ENCODE measurements around the gene KRT79. TPM values are rescaled to one million over a fixed set of nuclear protein-coding genes. Genes with fewer than 3 reads are reported as not detected.

KRT79 gene
- total RNA-seq, 4 donors from 2014 or later: 0.46 to 2.8 (median 1.7) TPM; not detected in 1

- ATAC-seq (ENCODE audit: low FRiP score): no peak
- no peak for DNase-seq (ENCODE audit: low spot score)
- no peak for TF ChIP-seq CTCF (IDR thresholded peaks at IDR 0.05)
Measured at GRCh38 chr12:52818388-52818787, 15.7 kb downstream of the KRT79 start.

GRCh38 chr12:52817699-52818238 is 16.3 kb downstream of the KRT79 start:
- no peak for DNase-seq (ENCODE audit: low spot score)
- no peak for TF ChIP-seq CTCF (IDR thresholded peaks at IDR 0.05)
- no peak for ATAC-seq (ENCODE audit: low FRiP score)

- DNase-seq (ENCODE audit: low spot score) (no peak), ATAC-seq (ENCODE audit: low FRiP score) (no peak)
- no peak for TF ChIP-seq CTCF (IDR thresholded peaks at IDR 0.05)
Measured at GRCh38 chr12:52817003-52817698, 17.0 kb downstream of the KRT79 start.

- ATAC-seq (ENCODE audit: low FRiP score) (no peak), DNase-seq (ENCODE audit: low spot score) (no peak)
- TF ChIP-seq CTCF (IDR thresholded peaks at IDR 0.05): no peak
Measured at GRCh38 chr12:52815676-52816588, 18.2 kb downstream of the KRT79 start.

GRCh38 chr12:52815161-52815560 is 18.9 kb downstream of the KRT79 start:
- ATAC-seq (ENCODE audit: low FRiP score) (no peak), DNase-seq (ENCODE audit: low spot score) (no peak)
- no peak for TF ChIP-seq CTCF (IDR thresholded peaks at IDR 0.05)

GRCh38 chr12:52814710-52815155 is 19.4 kb downstream of the KRT79 start:
- TF ChIP-seq CTCF (IDR thresholded peaks at IDR 0.05): no peak
- ATAC-seq (ENCODE audit: low FRiP score): no peak

More at GRCh38 chr12:52814710-52815155, 19.4 kb downstream of the KRT79 start:
- DNase-seq (ENCODE audit: low spot score): no peak

All from omental fat pad (tissue), 4 donors.